Prostate gland (tissue), 2 donors: ENCODE results near the gene COX7B.

ENCODE experiments used
- CTCF ChIP-seq, 4 experiments: fragments of 200-600 bp in 2 of 4; fragments of 450-650 bp in 2 of 4; sonication (generic) in 2 of 4; IDR thresholded peaks; 1 replicate in 3 of 4; 2 replicates in 1 of 4; pipeline ENCODE4 v1.5.1; 2016 to 2019; ENCODE audit warnings: antibody characterized with exemption in 4 of 4, mild to moderate bottlenecking in 2 of 4, moderate library complexity in 2 of 4
- POLR2AphosphoS5 ChIP-seq: sonication (generic); formaldehyde crosslinking; IDR thresholded peaks from one replicate; pipeline ENCODE4 v1.6.1; 2017; ENCODE audit warnings: antibody characterized with exemption

GRCh38 chrX:77910108-77910840 lies 11.0 kb downstream of the COX7B start, which contains the start of gene ATP7A:
- peak in 3 of 4 experiments; percentile 57 to 76 (median 64) for TF ChIP-seq CTCF (IDR thresholded peaks at IDR 0.05)
- TF ChIP-seq POLR2AphosphoS5, result peak; percentile 80
